ENCODE measurements around the gene PXDC1.
"Not testable (repeated sequence)": the region's sequence is repeated elsewhere in the genome, so short reads cannot be mapped to it uniquely, and the experiment has no call there.

PXDC1 gene

GRCh38 chr6:3782876-3783832, 31.6 kb upstream of the PXDC1 start:
- no peak for DNase-seq

GRCh38 chr6:3781504-3781903, 30.0 kb upstream of the PXDC1 start:
- no peak for DNase-seq

GRCh38 chr6:3779574-3779849, 28.0 kb upstream of the PXDC1 start:
- no peak for DNase-seq

- DNase-seq, result no peak
These were observed 27.4 kb upstream of the PXDC1 start for GRCh38 chr6:3778701-3779573.

- no peak for DNase-seq
These were observed 26.4 kb upstream of the PXDC1 start for GRCh38 chr6:3777730-3778461.

- no peak for DNase-seq
These were observed 25.5 kb upstream of the PXDC1 start for GRCh38 chr6:3776881-3777507.

GRCh38 chr6:3775847-3776246, 24.3 kb upstream of the PXDC1 start:
- DNase-seq, result no peak

- no peak for DNase-seq
These were observed 23.9 kb upstream of the PXDC1 start for GRCh38 chr6:3775386-3775785.

- DNase-seq, result no peak
These were observed 22.3 kb upstream of the PXDC1 start for GRCh38 chr6:3773678-3774298.

GRCh38 chr6:3772127-3772999, 20.9 kb upstream of the PXDC1 start:
- not testable (repeated sequence) for DNase-seq

GRCh38 chr6:3771407-3772011, 20.0 kb upstream of the PXDC1 start:
- no peak for DNase-seq

GRCh38 chr6:3770023-3770720, 18.7 kb upstream of the PXDC1 start:
- DNase-seq, result no peak

- no peak for DNase-seq
These were observed 18.1 kb upstream of the PXDC1 start for GRCh38 chr6:3769610-3770009.

- DNase-seq, result no peak
These were observed 17.0 kb upstream of the PXDC1 start for GRCh38 chr6:3768502-3768901.

- not testable (repeated sequence) for DNase-seq
These were observed 16.0 kb upstream of the PXDC1 start for GRCh38 chr6:3767483-3767882.

- no peak for DNase-seq
These were observed 14.7 kb upstream of the PXDC1 start for GRCh38 chr6:3766214-3766613.

GRCh38 chr6:3765415-3765814, 13.9 kb upstream of the PXDC1 start:
- DNase-seq, result no peak

- DNase-seq, result no peak
These were observed 13.2 kb upstream of the PXDC1 start for GRCh38 chr6:3764516-3765335.

- no peak for DNase-seq
These were observed 11.3 kb upstream of the PXDC1 start for GRCh38 chr6:3762852-3763251.
